ENCODE measurements around the gene PLA2G7. TPM values are rescaled to one million over a fixed set of nuclear protein-coding genes. Genes with fewer than 3 reads are reported as not detected.

The PLA2G7 gene
- total RNA-seq, 4 donors from 2014 or later = 1.5 to 4.8 (median 1.6) TPM; not detected in 1

- Histone ChIP-seq H3K36me3 (no peaks in the 10 kb centered on the region), H3K9me3 (no peaks in the 10 kb centered on the region), H3K4me1 (peaks cover 0 to 17% (median 0%) of the 10 kb centered on the region in 4 donors), H3K27ac (no peak overlapping the region), H3K27me3 (no peaks in the 10 kb centered on the region), H3K4me3 (no peak overlapping the region)
- 56 to 71% methylated on average over 1 of the region's 1 CpG for WGBS, 2 donors
- TF ChIP-seq, protein P1, sequence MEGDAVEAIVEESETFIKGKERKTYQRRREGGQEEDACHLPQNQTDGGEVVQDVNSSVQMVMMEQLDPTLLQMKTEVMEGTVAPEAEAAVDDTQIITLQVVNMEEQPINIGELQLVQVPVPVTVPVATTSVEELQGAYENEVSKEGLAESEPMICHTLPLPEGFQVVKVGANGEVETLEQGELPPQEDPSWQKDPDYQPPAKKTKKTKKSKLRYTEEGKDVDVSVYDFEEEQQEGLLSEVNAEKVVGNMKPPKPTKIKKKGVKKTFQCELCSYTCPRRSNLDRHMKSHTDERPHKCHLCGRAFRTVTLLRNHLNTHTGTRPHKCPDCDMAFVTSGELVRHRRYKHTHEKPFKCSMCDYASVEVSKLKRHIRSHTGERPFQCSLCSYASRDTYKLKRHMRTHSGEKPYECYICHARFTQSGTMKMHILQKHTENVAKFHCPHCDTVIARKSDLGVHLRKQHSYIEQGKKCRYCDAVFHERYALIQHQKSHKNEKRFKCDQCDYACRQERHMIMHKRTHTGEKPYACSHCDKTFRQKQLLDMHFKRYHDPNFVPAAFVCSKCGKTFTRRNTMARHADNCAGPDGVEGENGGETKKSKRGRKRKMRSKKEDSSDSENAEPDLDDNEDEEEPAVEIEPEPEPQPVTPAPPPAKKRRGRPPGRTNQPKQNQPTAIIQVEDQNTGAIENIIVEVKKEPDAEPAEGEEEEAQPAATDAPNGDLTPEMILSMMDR (IDR thresholded peaks at IDR 0.05) = no peak
- no peak for DNase-seq (ENCODE audit: low spot score in 2 of 2)
Measured at GRCh38 chr6:46755865-46756264, 20.7 kb upstream of the PLA2G7 start.

- peaks cover 0 to 4% (median 0%) of the 10 kb centered on the region in 4 donors for H3K4me1 ChIP-seq
- WGBS, 2 donors = 87 to 92% methylated on average over 3 of the region's 3 CpGs
- no peaks in the 10 kb centered on the region for H3K36me3 ChIP-seq
- no peak overlapping the region for H3K4me3 ChIP-seq
- H3K9me3 ChIP-seq = no peaks in the 10 kb centered on the region
- no peaks in the 10 kb centered on the region for H3K27me3 ChIP-seq
- H3K27ac ChIP-seq = no peak overlapping the region
- DNase-seq (ENCODE audit: low spot score in 2 of 2) = no peak
- TF ChIP-seq EP300 (IDR thresholded peaks at IDR 0.05) (no peak), POLR2A (IDR thresholded peaks at IDR 0.05) (no peak)
- TF ChIP-seq, protein P1 (IDR thresholded peaks at IDR 0.05) = no peak
Measured at GRCh38 chr6:46751658-46752057, 16.5 kb upstream of the PLA2G7 start.

GRCh38 chr6:46749731-46750130 is 14.6 kb upstream of the PLA2G7 start:
- H3K27ac ChIP-seq = no peak overlapping the region
- no peaks in the 10 kb centered on the region for H3K4me1 ChIP-seq
- 65 to 76% methylated on average over 5 of the region's 5 CpGs for WGBS, 2 donors
- H3K4me3 ChIP-seq = no peak overlapping the region
- no peaks in the 10 kb centered on the region for H3K9me3 ChIP-seq
- TF ChIP-seq POLR2A (IDR thresholded peaks at IDR 0.05) (no peak), EP300 (IDR thresholded peaks at IDR 0.05) (no peak)
- TF ChIP-seq, protein P1 (IDR thresholded peaks at IDR 0.05) = no peak
- no peaks in the 10 kb centered on the region for H3K36me3 ChIP-seq
- DNase-seq (ENCODE audit: low spot score in 2 of 2) = no peak
- no peaks in the 10 kb centered on the region for H3K27me3 ChIP-seq

DNA sequence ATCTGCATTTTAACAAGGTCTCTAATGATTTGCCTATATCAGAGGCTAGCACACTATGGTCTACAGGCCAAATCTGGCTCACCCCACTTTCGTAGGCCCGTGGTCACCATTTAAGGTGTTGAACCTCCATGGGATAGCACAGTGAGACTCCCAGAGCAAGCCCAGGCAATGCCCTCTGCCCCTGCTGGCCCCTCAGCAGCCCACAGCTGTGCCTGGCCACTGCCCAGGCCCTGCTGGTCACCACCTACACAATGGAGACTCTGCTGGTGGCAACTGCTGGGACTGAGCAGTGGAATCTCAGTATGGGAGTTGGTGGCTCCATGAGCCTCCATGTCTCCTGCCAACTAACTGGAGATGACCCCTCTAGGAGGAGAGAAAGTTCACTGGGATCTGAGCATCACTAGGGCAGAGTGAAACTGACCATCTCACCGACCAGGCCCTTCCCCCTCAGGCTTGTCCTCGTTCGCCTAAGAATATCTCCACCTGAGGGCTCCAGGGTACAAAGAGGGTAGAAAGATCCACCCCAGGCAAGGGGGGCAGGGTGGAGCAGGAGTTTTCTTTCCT is 13.8 kb upstream of the PLA2G7 start:
- H3K4me1 ChIP-seq = no peaks in the 10 kb centered on the region
- H3K4me3 ChIP-seq = no peak overlapping the region
- H3K27ac ChIP-seq = no peak overlapping the region
- no peaks in the 10 kb centered on the region for H3K9me3 ChIP-seq
- WGBS, 2 donors = 87 to 93% methylated on average over 5 of the region's 5 CpGs
- H3K27me3 ChIP-seq = no peaks in the 10 kb centered on the region
- no peaks in the 10 kb centered on the region for H3K36me3 ChIP-seq
- TF ChIP-seq, protein P1 (IDR thresholded peaks at IDR 0.05) = no peak
- TF ChIP-seq EP300 (IDR thresholded peaks at IDR 0.05) (no peak), POLR2A (IDR thresholded peaks at IDR 0.05) (no peak)
- no peak for DNase-seq (ENCODE audit: low spot score in 2 of 2)

- Histone ChIP-seq H3K9me3 (no peaks in the 10 kb centered on the region), H3K4me3 (no peak within 1 kb of the TSS), H3K27me3 (no peaks in the 10 kb centered on the region), H3K27ac (no peak within 1 kb of the TSS), H3K36me3 (no peaks in the 10 kb centered on the region), H3K4me1 (no peaks in the 10 kb centered on the region)
- TF ChIP-seq, protein P1 (IDR thresholded peaks at IDR 0.05) = no peak
- TF ChIP-seq EP300 (IDR thresholded peaks at IDR 0.05) = no peak
- TF ChIP-seq POLR2A (IDR thresholded peaks at IDR 0.05) = no peak
- no peak for DNase-seq (ENCODE audit: low spot score in 2 of 2)
- 50% methylated on average over 1 of the region's 1 CpG for WGBS, 2 donors
Measured at GRCh38 chr6:46746696-46747095, 11.5 kb upstream of the PLA2G7 start, which contains the start of gene ANKRD66. Gene ANKRD66 (plus strand): TSS chr6:46746933. CDS start chr6:46751949, 5,016 bp downstream.

Measured in tibial nerve (tissue), 4 donors.